Esophagus squamous epithelium (tissue), 5 donors: ENCODE results near the gene RAB40C. TPM values are rescaled to one million over a fixed set of nuclear protein-coding genes. Genes with fewer than 3 reads are reported as not detected.
A peak's percentile ranks its signal among the peaks of the same experiment; 100 is the strongest.

ENCODE experiments used
- DNase-seq: peaks from one replicate; lab custom pipeline; 2025; lab: John Stamatoyannopoulos, UW
- H3K27ac ChIP-seq, 4 donors: fragments of 200-600 bp; sonication (generic); one replicate each; pipeline ENCODE4 v1.5.1; 2016 to 2019; ENCODE audit warnings: mild to moderate bottlenecking in 1 of 4
- H3K27me3 ChIP-seq, 4 donors: fragments of 200-600 bp; sonication (generic); 1 replicate in 3 of 4; 2 replicates in 1 of 4; pipeline versions ENCODE4 v1.5.1 to v1.6.0; 2017 to 2021; ENCODE audit warnings: antibody characterized with exemption in 1 of 4
- H3K36me3 ChIP-seq, 3 donors: fragments of 200-600 bp; sonication (generic); one replicate each; pipeline ENCODE4 v1.5.1; 2016 to 2019
- H3K4me1 ChIP-seq, 3 donors: fragments of 200-600 bp; sonication (generic); one replicate each; pipeline ENCODE4 v1.5.1; 2017 to 2019
- H3K4me3 ChIP-seq, 4 donors: fragments of 200-600 bp; sonication (generic); 1 replicate in 3 of 4; 2 replicates in 1 of 4; pipeline ENCODE4 v1.5.1; 2016 to 2019; ENCODE audit warnings: mild to moderate bottlenecking in 2 of 4, moderate library complexity in 1 of 4
- H3K9me3 ChIP-seq, 3 donors: fragments of 200-600 bp; sonication (generic); one replicate each; pipeline ENCODE4 v1.5.1; 2016 to 2019
- POLR2A ChIP-seq, 4 donors: fragments of 450-650 bp; IDR thresholded peaks; one replicate each; pipeline ENCODE4 v1.6.1; 2017; ENCODE audit warnings: antibody characterized with exemption in 4 of 4, mild to moderate bottlenecking in 4 of 4, moderate library complexity in 3 of 4
- WGBS, 2 donors: methylation state at CpG; one replicate each; pipeline ENCODE4 v1.1.5; 2018; 5-methylcytosine and 5-hydroxymethylcytosine counted together
- intact Hi-C: fragments of 100-400 bp; cut with DNase I; formaldehyde crosslinking; loops from one replicate; pipeline ENCODE4 v1.15.0; 2022
- total RNA-seq, 4 donors: library from RNA; depleted of rRNA; stranded (reverse); fragments of >200 nt; gene quantifications; one replicate each; pipeline ENCODE4 v1.1.0, GENCODE V29; 2016
- TF ChIP-seq, protein P1 (sequence below), 6 experiments: fragments of 450-650 bp in 4 of 6; fragments of 200-600 bp in 2 of 6; sonication (generic) in 2 of 6; IDR thresholded peaks; one replicate each; pipeline ENCODE4 v1.5.1; 2016 to 2019; ENCODE audit warnings: antibody characterized with exemption in 6 of 6, mild to moderate bottlenecking in 4 of 6, moderate library complexity in 4 of 6
- donor health status: DM: yes; HTN: yes; CAD: no.

Gene RAB40C
- total RNA-seq, 4 donors from 2014 or later: 14.2 to 31.4 (median 20.3) TPM

DNA sequence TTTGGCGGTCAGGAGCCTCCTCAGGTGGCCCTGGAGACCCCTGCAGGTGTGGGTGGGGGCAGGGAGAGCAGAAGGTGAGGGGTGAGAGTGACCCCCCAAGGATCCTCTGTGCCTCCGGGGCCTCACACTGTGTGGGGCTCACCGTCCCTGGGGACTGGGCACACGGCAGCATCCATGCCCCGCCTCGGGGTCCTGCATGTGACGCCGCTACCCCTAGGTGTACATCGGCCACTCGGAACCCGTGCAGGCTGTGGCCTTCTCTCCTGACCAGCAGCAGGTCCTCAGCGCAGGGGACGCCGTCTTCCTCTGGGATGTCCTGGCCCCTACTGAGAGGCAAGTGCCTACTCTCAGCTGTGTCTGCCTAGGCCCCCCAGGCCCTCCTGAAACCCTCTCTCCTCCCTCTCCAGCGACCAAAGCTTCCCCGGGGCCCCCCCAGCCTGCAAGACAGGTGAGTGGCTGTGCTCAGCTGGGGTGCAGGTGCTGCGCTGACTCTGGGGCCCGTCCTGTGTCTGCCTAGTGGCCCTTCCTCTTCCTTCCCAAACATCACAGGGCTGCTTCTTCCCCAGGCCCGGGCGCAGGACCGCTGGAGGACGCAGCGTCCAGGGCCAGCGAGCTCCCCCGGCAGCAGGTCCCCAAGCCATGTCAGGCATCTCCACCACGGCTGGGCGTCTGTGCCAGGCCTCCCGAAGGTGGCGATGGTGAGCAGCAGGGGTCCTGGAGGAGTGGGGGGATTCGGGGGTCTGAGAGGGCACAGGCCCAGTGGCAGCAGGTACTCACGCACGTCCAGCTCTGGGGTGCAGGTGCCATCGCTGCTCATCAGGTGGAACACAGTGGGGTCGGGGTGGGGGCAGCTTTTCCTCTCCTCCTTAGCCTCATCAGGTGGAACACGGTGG, 69.1 kb downstream of the RAB40C start:
- TF ChIP-seq POLR2A (IDR thresholded peaks at IDR 0.05): no peak
- TF ChIP-seq, protein P1, sequence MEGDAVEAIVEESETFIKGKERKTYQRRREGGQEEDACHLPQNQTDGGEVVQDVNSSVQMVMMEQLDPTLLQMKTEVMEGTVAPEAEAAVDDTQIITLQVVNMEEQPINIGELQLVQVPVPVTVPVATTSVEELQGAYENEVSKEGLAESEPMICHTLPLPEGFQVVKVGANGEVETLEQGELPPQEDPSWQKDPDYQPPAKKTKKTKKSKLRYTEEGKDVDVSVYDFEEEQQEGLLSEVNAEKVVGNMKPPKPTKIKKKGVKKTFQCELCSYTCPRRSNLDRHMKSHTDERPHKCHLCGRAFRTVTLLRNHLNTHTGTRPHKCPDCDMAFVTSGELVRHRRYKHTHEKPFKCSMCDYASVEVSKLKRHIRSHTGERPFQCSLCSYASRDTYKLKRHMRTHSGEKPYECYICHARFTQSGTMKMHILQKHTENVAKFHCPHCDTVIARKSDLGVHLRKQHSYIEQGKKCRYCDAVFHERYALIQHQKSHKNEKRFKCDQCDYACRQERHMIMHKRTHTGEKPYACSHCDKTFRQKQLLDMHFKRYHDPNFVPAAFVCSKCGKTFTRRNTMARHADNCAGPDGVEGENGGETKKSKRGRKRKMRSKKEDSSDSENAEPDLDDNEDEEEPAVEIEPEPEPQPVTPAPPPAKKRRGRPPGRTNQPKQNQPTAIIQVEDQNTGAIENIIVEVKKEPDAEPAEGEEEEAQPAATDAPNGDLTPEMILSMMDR (IDR thresholded peaks at IDR 0.05): no peak
- DNase-seq: no peak
- no peaks in the 10 kb centered on the region for H3K27me3 ChIP-seq
- no peak overlapping the region for H3K27ac ChIP-seq
- WGBS, 2 donors: 77 to 99% methylated on average over 4 to 8 of the region's 35 CpGs
- no peak overlapping the region for H3K4me3 ChIP-seq
- H3K36me3 ChIP-seq: peaks cover 0 to 57% (median 5%) of the 10 kb centered on the region in 3 donors
- no peaks in the 10 kb centered on the region for H3K9me3 ChIP-seq
- intact Hi-C loops: no loop called here
- peaks cover 10 to 18% (median 13%) of the 10 kb centered on the region in 3 donors for H3K4me1 ChIP-seq

DNA sequence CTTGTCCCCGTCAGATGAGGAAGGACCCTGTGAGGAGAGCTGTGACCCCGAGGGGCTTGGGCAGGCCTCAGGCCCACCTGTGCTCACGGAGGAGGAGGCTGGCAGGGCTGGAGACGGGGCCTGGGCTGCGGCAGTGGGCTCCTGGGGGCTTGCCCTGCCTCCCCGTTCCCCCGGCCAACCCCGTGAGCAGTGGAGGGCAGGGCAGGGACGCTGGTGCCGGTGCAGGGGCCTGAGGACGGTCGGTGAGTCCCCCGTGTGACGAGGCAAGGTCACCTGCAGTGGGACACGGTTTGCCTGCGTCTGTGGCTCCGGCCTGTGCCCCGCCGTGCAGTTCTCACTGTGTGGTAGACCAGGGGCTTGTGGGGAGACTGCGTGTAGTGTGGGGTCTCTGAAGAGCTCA, 69.8 kb downstream of the RAB40C start:
- H3K9me3 ChIP-seq: no peaks in the 10 kb centered on the region
- intact Hi-C loops: loop anchor here (10.0 kb wide), 1 partner anchor 75 kb away; no protein-coding TSS in a partner anchor
- no peak for TF ChIP-seq POLR2A (IDR thresholded peaks at IDR 0.05)
- TF ChIP-seq, protein P1 (IDR thresholded peaks at IDR 0.05): no peak
- H3K36me3 ChIP-seq: peaks cover 0 to 54% (median 5%) of the 10 kb centered on the region in 3 donors
- WGBS, 2 donors: 92% methylated on average over 13 of the region's 20 CpGs; no CpG with 5 or more reads in 1 of the 2 donors
- H3K27me3 ChIP-seq: no peaks in the 10 kb centered on the region
- H3K27ac ChIP-seq: no peak overlapping the region
- H3K4me3 ChIP-seq: no peak overlapping the region
- DNase-seq: no peak
- H3K4me1 ChIP-seq: peaks cover 10 to 18% (median 13%) of the 10 kb centered on the region in 3 donors

DNA sequence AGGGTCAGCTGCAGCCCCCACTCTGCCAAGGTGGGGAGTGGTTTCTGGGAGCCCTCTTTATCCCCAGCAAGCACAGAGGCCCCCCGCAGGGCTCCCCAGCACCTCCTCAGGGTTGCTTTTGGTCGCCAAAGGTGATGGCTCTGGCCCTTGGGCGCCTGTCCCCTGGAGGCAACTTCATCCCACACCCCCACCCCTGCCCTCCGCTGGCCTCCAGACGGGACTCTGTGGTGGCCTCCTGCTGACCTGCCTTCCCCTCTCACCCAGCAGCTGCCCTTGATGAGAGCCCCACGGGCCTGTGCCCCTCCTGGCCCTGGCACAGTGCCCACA, 70.2 kb downstream of the RAB40C start:
- intact Hi-C loops: loop anchor here (10.0 kb wide), 1 partner anchor 75 kb away; no protein-coding TSS in a partner anchor
- H3K4me3 ChIP-seq: peak overlapping the region in 2 of 4 donors; percentile 25 to 59
- H3K27me3 ChIP-seq: no peaks in the 10 kb centered on the region
- TF ChIP-seq POLR2A (IDR thresholded peaks at IDR 0.05): no peak
- TF ChIP-seq, protein P1 (IDR thresholded peaks at IDR 0.05): no peak
- peak overlapping the region; percentile 49 to 88 (median 67) for H3K27ac ChIP-seq
- H3K9me3 ChIP-seq: no peaks in the 10 kb centered on the region
- H3K4me1 ChIP-seq: peaks cover 10 to 18% (median 13%) of the 10 kb centered on the region in 3 donors
- 67% methylated on average over 4 of the region's 6 CpGs; no CpG with 5 or more reads in 1 of the 2 donors for WGBS, 2 donors
- peaks cover 0 to 49% (median 5%) of the 10 kb centered on the region in 3 donors for H3K36me3 ChIP-seq
- DNase-seq: no peak

DNA sequence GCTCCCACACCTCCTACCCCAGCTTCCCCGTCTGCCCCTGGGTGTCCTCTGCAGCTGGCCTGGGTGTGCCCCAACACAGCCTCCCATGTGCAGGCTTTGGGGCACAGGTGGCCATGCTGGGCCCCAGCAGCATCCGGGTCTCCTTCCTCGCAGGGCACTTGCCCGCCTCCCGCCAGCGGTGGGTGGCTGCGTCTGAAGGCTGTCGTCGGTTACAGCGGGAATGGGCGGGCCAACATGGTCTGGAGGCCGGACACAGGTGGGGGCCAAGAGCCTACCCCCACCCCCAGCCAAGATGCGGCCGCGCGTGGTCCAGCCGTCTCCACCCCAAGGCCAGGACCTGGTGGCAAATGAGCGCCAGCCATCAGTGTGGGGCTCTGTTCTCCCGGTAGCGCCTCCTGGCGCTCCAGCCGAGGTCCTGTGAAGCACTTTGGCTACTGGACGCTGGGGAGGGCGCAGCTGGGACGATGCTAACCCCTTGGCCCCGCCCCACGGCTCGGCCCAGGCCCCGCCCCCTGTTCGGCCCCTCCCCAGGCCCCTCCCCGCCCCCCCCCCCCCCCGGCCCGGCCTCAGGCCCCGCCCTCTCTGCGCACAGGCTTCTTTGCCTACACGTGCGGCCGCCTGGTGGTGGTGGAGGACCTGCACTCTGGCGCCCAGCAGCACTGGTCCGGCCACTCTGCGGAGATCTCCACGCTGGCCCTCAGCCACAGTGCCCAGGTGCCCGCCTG, 70.8 kb downstream of the RAB40C start:
- Histone ChIP-seq H3K9me3 (no peaks in the 10 kb centered on the region), H3K4me1 (peaks cover 10 to 18% (median 13%) of the 10 kb centered on the region in 3 donors), H3K27me3 (no peaks in the 10 kb centered on the region), H3K4me3 (peak overlapping the region in 3 of 4 donors; percentile 25 to 59 (median 27)), H3K36me3 (peaks cover 0 to 44% (median 5%) of the 10 kb centered on the region in 3 donors), H3K27ac (peak overlapping the region; percentile 49 to 88 (median 67))
- no peak for DNase-seq
- WGBS, 2 donors: 39% methylated on average over 6 of the region's 43 CpGs; no CpG with 5 or more reads in 1 of the 2 donors
- TF ChIP-seq POLR2A (IDR thresholded peaks at IDR 0.05): peak in 1 of 4 donors; percentile 20
- TF ChIP-seq, protein P1 (IDR thresholded peaks at IDR 0.05): peak in 5 of 6 experiments; percentile 37 to 64 (median 54)
- intact Hi-C loops: loop anchor here (10.0 kb wide), 1 partner anchor 76 kb away; no protein-coding TSS in a partner anchor
